GM12873 (cell line): Measurements from ENCODE around the gene ACTR10.

Source experiments
- TF ChIP-seq, protein P1 (sequence below): IDR thresholded peaks from 2 replicates; pipeline ENCODE4 v1.5.1; 2012; ENCODE audit warnings: low read depth, mild to moderate bottlenecking, moderate library complexity, low read length, control low read depth; ENCODE audit not compliant: insufficient read depth; ENCODE audit errors: missing control alignments

ACTR10 gene

DNA sequence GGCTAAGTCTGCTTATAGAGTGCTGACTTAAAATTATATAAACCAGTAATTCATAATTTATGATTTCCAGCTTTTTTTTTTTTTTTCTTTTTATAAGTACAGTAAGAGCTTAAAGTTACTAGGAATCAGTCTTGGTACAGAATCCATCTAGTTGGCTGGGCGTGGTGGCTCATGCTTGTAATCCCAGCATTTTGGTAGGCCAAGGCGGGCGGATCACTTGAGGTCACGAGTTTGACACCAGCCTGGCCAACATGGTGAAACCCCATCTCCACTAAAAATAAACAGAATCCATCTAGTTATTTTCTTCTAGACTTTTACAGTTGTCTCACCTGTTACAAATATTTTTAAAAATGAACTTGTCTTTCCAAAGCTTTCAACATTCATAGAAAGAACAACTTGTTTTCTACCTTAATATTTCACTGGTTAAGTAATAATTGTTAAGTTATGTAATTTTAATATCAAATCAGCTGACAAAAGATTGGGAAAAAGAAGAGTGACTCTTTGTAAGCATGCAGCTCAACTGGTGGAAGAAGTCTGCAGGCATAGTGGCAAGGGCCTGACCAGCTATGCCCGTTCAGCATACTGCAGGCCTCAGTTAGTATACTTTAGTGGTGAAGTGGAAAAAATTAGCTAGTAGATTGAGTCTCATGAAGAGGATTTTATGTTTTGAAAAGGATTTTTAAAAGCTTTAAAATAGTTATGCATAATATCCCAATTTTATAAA is 27.3 kb downstream of the ACTR10 start:
- TF ChIP-seq, protein P1, sequence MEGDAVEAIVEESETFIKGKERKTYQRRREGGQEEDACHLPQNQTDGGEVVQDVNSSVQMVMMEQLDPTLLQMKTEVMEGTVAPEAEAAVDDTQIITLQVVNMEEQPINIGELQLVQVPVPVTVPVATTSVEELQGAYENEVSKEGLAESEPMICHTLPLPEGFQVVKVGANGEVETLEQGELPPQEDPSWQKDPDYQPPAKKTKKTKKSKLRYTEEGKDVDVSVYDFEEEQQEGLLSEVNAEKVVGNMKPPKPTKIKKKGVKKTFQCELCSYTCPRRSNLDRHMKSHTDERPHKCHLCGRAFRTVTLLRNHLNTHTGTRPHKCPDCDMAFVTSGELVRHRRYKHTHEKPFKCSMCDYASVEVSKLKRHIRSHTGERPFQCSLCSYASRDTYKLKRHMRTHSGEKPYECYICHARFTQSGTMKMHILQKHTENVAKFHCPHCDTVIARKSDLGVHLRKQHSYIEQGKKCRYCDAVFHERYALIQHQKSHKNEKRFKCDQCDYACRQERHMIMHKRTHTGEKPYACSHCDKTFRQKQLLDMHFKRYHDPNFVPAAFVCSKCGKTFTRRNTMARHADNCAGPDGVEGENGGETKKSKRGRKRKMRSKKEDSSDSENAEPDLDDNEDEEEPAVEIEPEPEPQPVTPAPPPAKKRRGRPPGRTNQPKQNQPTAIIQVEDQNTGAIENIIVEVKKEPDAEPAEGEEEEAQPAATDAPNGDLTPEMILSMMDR: no peak

DNA sequence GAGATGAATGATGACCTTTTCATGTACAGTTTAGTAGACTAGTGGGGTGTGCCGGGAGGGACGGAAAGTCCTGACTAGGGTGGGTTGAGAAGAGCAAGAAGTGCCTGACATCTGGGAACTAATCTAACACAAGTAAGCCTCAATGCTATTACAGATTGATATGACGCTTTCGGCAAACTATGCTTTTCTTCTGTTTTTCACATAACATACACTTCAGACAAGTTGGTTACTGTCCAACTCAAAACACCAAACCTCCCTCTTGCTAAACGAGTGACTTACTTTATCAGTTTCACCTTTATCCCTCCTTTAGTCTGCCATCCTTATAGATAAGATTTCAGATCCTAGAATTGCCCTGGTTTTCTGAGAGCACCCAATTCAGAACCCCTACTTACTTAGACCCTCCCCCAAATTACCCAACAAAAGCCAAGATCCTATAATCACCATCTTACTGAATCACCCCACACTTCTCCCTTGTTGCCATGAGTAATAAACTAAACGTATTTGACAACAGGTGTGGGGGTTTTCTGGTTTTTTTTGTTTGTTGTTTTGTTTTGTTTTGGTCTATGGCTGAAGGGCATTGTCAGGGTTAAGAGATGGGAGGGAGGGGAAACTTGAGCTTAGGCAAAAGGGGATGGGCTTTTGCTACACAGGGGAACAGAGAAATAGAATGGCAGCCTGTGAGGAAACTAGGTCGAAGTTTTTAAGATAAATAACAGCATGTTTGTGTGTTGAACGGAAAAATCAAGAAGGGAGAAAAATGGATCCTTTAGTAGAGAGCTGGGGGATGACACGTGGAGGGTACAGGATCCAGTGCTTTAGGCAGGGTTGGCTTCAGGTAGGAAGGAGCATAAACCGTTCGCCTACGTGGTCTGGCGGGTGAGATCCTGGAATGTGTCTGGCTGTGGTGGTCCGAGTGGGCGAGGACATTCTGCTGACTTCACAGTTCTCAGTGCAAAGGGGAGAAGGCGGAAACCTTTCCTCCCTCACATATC is 38.6 kb downstream of the ACTR10 start:
- TF ChIP-seq, protein P1: no peak

DNA sequence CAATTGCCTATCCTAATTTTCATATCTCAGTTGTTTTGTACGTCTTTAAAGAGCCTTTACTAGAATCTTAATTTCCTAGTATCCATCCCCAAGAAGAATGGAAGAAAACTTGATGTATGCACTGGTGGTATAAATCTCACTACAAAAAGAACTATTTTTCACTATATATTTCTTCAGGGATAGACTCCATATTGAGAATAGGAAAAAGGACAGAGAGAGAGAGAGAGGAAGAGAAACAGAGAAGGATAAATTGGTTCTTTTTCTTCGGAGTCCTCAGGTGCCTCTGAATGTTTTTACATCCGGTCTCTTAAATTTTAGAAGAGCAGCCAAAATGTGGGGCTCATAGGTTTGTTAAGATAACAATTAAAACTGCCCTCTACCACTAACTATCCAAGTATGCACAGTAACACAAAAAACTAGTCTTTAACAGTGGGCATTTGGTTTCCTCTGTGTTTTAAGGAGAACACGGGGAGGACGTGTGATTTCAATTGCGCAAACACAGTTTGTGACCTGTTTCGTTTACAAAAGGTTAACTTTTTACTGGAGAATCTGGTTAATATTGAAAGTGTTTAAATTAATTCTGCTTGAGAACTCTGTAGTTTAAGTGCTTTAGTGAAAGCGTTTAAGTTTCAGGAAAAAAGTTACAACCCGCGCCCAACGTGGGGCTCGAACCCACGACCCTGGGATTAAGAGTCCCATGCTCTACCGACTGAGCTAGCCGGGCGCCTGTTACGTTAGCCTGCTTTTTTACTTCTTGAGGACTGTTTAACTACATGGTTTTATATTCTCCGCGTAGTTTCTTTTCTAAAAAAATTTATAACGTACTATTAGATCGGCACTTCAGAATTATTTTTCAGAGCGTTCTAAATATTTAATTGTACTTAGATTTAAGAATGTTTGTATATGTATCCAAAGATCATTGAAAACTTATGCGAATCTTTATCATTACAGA is 39.6 kb downstream of the ACTR10 start:
- TF ChIP-seq, protein P1: no peak

DNA sequence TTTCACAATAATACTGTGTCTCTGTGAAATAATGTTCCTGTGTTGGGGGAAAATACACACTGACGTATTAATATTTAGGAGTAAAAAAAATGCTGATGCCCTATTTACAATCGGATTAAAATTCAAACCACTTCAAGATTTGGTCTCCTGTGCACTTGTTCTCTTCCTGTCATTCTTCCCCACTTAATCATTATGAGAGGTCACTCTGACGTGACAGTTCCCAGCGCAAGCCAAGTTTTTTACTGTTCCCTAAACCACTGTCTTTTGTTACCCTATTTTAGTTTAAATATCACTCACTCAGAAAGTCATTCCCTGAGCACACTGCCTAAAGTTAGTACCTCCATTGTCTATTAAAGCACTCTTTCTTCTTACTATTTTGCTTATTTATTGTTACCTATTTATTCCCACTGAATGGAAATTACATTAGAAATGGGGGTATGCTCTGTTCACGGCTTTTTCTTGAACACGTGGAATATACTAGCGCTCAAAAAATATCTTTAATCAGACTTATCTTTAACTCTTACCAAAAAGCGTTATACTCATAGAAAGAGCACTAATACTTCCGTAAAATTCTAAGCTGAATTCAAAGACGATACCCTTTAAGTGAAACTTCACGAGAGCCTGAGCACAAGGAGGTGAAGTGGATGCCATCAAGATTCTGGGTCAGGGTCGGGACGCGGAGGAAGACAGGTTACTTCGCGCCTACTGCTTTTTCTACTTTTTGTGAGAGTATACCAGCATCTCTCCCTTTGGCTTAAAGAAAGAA is 44.0 kb downstream of the ACTR10 start:
- TF ChIP-seq, protein P1: no peak

DNA sequence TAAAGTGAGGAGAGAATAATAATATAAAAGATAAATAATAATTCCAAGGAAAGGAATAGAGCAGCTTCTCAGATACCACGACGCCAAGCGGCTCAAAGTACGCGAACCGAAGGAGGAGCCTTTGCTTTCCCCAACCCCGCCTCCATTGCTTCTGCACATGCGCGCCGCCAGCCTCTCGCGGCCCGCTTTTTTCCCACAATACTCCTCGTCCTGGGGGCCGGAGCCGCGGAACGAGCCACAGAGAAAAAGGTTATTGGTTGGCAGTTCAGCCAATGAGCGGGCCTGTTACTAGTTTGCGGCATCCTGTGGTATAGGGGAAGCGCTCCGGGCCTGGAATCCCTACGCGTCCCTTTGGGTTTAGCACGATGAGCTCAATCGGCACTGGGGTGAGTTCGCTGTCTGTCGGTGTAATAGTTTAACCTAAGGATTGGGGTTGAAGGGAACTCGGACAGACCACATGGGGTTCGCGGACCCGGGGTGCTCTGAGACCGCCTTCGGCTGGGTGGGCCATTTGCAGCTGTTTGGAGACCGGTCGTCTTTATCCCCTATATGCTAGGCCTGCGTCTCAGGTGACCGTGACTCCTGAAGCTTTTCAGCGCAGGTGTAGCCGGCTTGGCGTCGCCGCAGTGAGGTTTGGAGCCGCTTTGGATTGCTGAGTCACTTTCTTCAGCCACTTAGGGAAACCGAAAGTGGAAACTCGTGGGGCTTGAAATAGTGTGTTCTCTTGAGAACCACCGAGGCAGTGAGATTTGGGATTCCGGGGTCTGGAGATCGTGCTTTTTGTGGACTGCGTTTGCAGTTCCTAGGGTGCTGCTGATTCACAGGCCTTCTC is 44.8 kb downstream of the ACTR10 start, which contains the start of gene PSMA3:
TSS of gene PSMA3 (plus strand) at position 288 of the 832 bp plus-strand sequence. CDS start at position 366, 78 bp downstream.
- TF ChIP-seq, protein P1: no peak

DNA sequence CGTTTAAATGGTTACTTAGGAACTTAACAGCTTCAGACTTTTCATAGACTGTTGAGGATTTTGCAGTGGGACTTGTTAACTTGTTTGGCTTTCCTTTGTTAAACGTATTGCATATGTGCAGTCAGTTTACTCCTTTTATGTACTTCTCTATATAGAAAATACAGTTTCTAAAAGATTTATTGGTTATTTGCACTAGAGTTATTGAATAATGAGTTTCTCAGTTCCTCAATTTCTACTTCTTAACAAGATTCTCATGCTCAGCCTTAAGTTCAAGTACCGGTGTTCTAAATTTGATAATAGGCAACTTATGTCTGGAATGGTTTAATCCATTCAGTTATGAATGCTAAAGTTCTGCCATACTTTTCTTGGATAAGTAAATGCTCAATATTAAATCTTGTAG is 45.6 kb downstream of the ACTR10 start:
- TF ChIP-seq, protein P1: no peak
